Neural crest cell (in vitro differentiated cells): ENCODE data around the gene SLC12A7. TPM values are rescaled to one million over a fixed set of nuclear protein-coding genes. Genes with fewer than 3 reads are reported as not detected.
"Not testable (repeated sequence)": the region's sequence is repeated elsewhere in the genome, so short reads cannot be mapped to it uniquely, and the experiment has no call there.

Experiments used
- DNase-seq: peaks from one replicate; pipeline ENCODE4 v3.0.0; 2021; ENCODE audit warnings: low read depth, mixed read lengths, low spot score
- H3K27ac Mint-ChIP-seq: one replicate; pipeline ENCODE4 v1.8.0; 2021; ENCODE audit warnings: mild to moderate bottlenecking, mixed read lengths; ENCODE audit not compliant: unreplicated experiment
- H3K27me3 Mint-ChIP-seq: 2 replicates; pipeline ENCODE4 v1.8.0; 2021; ENCODE audit warnings: low read depth, mild to moderate bottlenecking, mixed read lengths
- H3K36me3 Mint-ChIP-seq: 2 replicates; pipeline ENCODE4 v1.8.0; 2021; ENCODE audit warnings: low read depth, mild to moderate bottlenecking, mixed read lengths
- H3K4me1 Mint-ChIP-seq: 2 replicates; pipeline ENCODE4 v1.8.0; 2021; ENCODE audit warnings: mixed read lengths
- H3K4me3 Mint-ChIP-seq: one replicate; pipeline ENCODE4 v1.8.0; 2021; ENCODE audit warnings: mild to moderate bottlenecking, mixed read lengths
- H3K9me3 Mint-ChIP-seq: 2 replicates; pipeline ENCODE4 v1.8.0; 2021; ENCODE audit warnings: mixed read lengths
- CTCF ChIP-seq: fragments of 200-600 bp; sonication (generic); conservative IDR thresholded peaks from 2 replicates; pipeline ENCODE4 v1.5.0; 2021; ENCODE audit warnings: antibody characterized with exemption, mild to moderate bottlenecking
- total RNA-seq: library from RNA; stranded (reverse); gene quantifications from 2 replicates; pipeline ENCODE4 v1.2.1, GENCODE V29; 2021

SLC12A7 gene
- total RNA-seq, 1 donor from 2014 or later, result 40.7 TPM

DNA sequence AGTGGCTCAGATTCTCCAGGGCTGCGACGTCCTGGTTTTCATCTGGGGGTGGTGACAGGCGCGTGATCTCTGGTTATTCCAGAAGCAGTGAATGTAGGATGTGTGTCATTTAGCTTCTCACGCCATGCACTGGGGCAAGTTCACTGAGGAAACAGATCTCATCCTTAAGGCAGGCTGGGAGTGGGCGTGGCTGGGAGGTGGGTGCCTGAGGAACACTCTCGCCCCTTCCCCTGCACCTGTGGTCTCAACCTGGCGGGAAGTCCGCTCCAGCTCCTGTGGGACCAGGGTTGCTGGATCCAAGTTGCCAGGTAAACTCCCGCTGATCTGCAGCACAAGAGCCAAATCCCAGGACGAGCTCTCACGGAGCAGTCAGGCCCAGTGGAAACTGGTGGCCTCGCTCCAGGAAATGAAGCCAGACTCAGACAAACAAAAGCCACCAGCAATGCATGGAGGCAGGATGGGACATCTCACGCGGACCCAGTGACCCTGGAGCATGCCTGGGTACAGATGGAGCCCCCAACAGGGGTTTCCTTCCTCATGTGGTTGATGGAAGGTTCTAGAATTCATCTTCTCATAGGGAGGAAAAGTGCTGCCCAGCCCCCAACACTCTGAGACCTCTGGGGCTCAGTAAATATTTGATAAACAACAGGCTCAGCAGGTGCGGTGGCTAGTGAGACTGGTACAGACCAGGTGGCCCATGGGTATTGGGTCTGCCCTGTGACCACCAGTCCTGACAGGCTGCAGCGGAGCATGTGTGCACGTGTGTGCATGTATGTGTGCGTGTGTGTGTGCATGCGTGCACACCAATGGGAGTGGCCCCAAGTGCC is 16.3 kb upstream of the SLC12A7 start:
- TF ChIP-seq CTCF, result no peak
- H3K27me3 Mint-ChIP-seq, result no peaks in the 10 kb centered on the region
- no peaks in the 10 kb centered on the region for H3K9me3 Mint-ChIP-seq
- H3K4me3 Mint-ChIP-seq, result no peak overlapping the region
- H3K36me3 Mint-ChIP-seq, result no peaks in the 10 kb centered on the region
- peaks cover 5% of the 10 kb centered on the region for H3K4me1 Mint-ChIP-seq
- no peak overlapping the region for H3K27ac Mint-ChIP-seq
- DNase-seq, result no peak

GRCh38 chr5:1125695-1126094 is 13.8 kb upstream of the SLC12A7 start:
- not testable (repeated sequence) for H3K27ac Mint-ChIP-seq, H3K9me3 Mint-ChIP-seq, H3K4me1 Mint-ChIP-seq, H3K4me3 Mint-ChIP-seq, H3K27me3 Mint-ChIP-seq, H3K36me3 Mint-ChIP-seq, DNase-seq

DNA sequence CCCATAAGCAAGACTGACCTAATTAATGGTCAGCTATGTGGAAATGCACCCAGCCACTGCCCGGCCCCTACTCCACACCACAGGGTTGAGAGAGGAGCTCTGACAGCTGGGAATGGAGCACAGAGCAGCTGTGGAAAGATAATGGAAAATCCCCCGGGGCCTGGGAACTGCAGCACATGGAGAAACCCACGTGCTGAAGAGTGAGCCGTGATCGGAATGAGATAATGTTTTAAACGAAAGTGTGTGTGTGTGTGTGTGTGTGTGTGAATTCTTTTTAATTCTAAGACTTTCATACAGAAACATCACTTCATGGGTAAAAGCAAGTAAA is 13.1 kb upstream of the SLC12A7 start:
- Mint-ChIP-seq H3K27me3 (no peaks in the 10 kb centered on the region), H3K36me3 (no peaks in the 10 kb centered on the region), H3K4me1 (peaks cover 5% of the 10 kb centered on the region), H3K27ac (no peak overlapping the region), H3K9me3 (no peaks in the 10 kb centered on the region), H3K4me3 (no peak overlapping the region)
- no peak for DNase-seq
- TF ChIP-seq CTCF, result no peak

- DNase-seq, result no peak
- no peak for TF ChIP-seq CTCF
- Mint-ChIP-seq H3K4me1 (peaks cover 5% of the 10 kb centered on the region), H3K27me3 (no peaks in the 10 kb centered on the region), H3K4me3 (no peak overlapping the region), H3K27ac (no peak overlapping the region), H3K9me3 (no peaks in the 10 kb centered on the region), H3K36me3 (no peaks in the 10 kb centered on the region)
Measured at GRCh38 chr5:1124205-1125029, 12.6 kb upstream of the SLC12A7 start.

DNA sequence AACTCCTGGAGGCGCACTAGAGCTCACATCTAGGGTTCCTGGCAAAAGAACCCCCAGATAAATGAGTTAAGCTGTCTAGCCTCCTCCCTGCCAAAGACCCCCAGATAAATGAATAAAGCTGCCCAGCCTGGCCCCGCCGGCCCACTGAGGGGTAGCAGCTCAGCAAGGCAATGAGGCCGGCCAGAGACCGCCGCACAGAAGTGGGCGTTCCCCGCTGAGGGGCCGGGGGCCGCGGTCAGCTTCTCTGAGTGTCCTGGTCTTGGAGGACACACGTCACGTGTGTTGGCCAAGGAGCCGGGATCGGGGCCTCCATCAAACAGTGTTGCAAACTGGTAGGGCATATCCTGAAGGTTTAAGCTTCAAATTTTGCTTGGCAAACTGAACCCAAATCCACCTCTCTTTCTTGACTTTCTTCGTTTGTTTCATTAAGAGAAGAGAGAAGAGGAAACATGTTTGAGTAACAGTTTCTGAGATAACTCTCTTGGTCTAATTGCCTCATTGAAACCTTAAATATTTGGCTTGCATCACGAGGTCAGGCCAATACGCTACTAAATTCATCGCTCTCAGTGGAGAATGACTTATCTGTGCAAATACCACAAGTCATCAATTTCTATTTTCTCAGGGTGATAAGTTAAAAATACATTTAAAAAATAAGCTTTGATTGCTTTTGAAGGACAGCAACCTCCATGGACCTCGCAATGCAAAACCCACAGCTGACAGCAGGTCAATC is 11.7 kb upstream of the SLC12A7 start:
- H3K27ac Mint-ChIP-seq, result no peak overlapping the region
- DNase-seq, result no peak
- no peak overlapping the region for H3K4me3 Mint-ChIP-seq
- no peak for TF ChIP-seq CTCF
- H3K27me3 Mint-ChIP-seq, result no peaks in the 10 kb centered on the region
- peaks cover 5% of the 10 kb centered on the region for H3K4me1 Mint-ChIP-seq
- no peaks in the 10 kb centered on the region for H3K9me3 Mint-ChIP-seq
- no peaks in the 10 kb centered on the region for H3K36me3 Mint-ChIP-seq
